OCI-LY7 (cell line): Measurements from ENCODE around the gene ACOT6.
"Not testable (repeated sequence)": the region's sequence is repeated elsewhere in the genome, so short reads cannot be mapped to it uniquely, and the experiment has no call there.

Experiments
- CTCF ChIP-seq: fragments of 200-600 bp; sonication (generic); conservative IDR thresholded peaks from 2 replicates; pipeline ENCODE4 v1.5.1; 2014; ENCODE audit warnings: mild to moderate bottlenecking, antibody characterized with exemption, low read length, moderate library complexity, mixed read lengths
- EZH2phosphoT487 ChIP-seq: fragments of 200-600 bp; sonication (generic); IDR thresholded peaks from 2 replicates; pipeline ENCODE4 v1.6.1; 2018; ENCODE audit warnings: low read depth, borderline replicate concordance, mild to moderate bottlenecking, mixed run types, antibody characterized with exemption, low read length, moderate library complexity, mixed read lengths

GRCh38 chr14:73582102-73582979 lies 30.0 kb upstream of the ACOT6 start:
- TF ChIP-seq CTCF, EZH2phosphoT487: not testable (repeated sequence)
